HG03442 (cell line): ENCODE results near the gene THRA.

ENCODE experiments used
- ATAC-seq: cut with Tn5 transposase; IDR thresholded peaks from one replicate; pipeline ENCODE4 v1.9.1; 2021; ENCODE audit warnings: mild to moderate bottlenecking, moderate library complexity; ENCODE audit not compliant: unreplicated experiment

The THRA gene

GRCh38 chr17:40108970-40109824 lies 46.4 kb downstream of the THRA start:
- ATAC-seq, result no peak

GRCh38 chr17:40110026-40110845 lies 47.5 kb downstream of the THRA start:
- no peak for ATAC-seq

GRCh38 chr17:40111221-40112128 lies 48.7 kb downstream of the THRA start:
- ATAC-seq, result no peak

- ATAC-seq, result no peak
Observed at GRCh38 chr17:40112191-40112711, 49.5 kb downstream of the THRA start.

DNA sequence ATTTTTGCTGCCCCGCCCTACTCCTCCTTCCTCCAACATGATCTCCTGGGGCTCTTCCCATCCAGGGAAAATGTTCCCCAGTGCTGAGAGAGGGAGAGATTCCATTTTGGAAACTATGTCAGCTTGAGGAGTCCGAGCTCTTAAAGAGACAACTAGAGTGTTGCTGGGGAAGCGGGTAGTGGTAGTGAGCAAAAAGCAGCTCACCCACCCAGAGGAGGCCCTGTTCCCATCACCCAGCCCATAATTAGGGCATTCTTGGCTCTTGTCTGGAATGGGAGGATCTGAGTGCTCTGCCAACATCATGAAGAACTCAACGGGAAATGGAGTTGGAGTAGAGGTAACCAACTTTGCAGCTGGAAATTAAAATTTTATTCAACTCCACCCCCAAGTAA lies 49.9 kb downstream of the THRA start:
- no peak for ATAC-seq

DNA sequence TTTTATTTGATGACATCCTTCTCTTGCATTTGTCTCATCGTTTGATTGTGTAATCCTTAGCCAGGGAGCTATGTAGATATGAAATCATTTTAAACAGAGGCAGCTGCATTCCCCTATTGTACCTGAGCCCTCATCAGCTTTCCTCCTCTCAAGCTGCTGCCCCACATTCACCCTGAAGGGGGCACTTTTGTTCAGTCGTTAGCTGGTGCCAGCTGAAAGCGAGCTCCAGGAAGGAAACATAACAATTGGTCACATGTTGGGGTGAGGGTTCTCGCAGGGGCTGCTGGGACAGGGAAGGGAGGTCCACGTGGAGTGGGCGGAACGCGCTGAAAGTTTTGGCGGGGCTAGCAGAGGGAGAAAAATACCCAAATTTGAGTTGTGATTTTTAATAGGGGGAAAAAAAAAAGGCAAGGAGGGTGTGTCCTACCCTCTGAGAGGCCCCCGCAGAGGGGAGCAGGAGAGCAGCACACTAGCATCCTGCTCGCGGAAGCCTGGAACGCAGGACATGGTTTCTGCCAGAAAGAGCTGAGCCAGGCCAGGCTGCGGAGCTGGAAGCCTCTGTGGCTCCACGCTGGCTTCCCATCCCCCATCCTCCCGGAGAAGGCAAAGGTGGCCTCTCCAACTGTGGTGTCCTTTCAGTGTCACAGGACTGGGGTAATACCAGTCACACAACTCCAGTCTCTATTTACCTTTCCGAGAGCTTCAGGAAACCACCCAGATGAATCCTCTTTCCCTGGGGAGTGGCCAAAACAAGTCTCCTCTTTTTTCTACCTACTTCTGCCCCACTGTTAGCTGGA lies 50.5 kb downstream of the THRA start:
- ATAC-seq, result peak; percentile 86

- ATAC-seq, result no peak
Observed at GRCh38 chr17:40113907-40114245, 51.1 kb downstream of the THRA start.

DNA sequence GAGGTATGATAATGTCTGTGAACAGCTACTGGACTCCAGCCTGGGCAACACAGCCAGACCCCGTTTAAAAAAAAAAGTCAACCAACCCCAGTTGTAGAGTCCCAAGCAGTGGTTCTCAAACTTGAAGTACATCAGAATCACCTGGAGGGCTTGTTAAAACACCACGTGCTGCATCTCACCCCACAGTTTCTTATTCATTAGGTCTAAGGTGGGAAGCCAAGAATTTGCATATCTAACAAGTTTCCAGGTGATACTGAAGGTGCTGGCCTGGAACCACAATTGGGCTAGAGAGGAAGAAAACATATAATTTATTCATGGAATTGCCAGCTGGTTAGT lies 52.3 kb downstream of the THRA start:
- ATAC-seq, result no peak

- peak; percentile 70 for ATAC-seq
Observed at GRCh38 chr17:40121181-40122135, 58.7 kb downstream of the THRA start, which contains the start of gene MSL1. MSL1 (plus strand) TSS chr17:40121971; CDS start chr17:40122613, 642 bp downstream.

GRCh38 chr17:40122136-40122998 lies 59.6 kb downstream of the THRA start:
- peak; percentile 31 for ATAC-seq

GRCh38 chr17:40122999-40123810 lies 60.4 kb downstream of the THRA start:
- peak; percentile 18 for ATAC-seq

DNA sequence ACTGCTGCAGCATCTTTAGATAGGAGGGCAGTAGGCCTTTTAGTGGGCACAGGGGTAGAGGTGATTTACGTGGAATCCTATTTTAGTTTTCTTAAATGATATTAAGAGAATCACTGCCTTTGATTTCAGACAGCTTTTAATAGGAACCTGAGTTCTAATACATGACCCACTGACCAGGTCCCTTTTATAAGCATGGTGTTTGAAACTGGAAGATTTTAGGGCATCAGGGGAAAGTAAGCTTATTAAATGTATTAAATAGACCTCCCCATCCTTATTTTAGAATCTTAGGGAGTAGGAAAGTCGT lies 61.0 kb downstream of the THRA start:
- ATAC-seq, result no peak

- no peak for ATAC-seq
Observed at GRCh38 chr17:40124279-40125141, 61.7 kb downstream of the THRA start.

GRCh38 chr17:40129498-40129897 lies 66.7 kb downstream of the THRA start:
- no peak for ATAC-seq

DNA sequence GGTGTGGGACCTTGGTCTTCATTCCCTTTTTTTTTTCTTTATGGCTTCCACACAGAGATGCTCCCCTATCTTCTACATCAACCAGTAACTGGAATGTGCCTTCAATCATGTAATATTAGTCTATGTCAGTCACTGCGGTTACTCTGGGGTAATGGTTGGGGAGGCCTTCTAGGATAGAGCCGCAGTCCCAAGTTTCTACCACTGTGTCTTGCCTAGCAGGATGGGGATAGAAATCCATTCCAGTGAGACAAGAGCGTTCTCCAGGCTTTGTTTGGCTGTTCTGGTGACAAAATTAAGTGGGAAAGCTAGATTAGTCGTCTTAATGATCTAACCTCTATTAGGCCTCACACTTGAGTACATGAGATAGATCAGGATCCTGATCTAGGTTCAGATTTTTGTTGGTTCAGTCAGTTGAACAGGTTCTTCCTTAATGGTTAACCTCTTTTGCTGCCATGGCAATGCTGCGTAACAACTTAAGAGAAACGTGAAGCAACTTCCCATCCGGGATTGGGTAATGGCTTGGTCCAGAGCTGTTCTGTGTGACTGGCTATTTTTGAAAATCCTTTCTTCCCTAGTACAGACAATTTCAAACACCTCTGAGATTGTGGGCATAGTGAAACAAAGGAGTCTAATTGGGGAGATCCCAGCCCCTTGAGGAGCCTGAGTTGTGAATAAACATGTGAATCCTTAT lies 67.7 kb downstream of the THRA start:
- no peak for ATAC-seq

DNA sequence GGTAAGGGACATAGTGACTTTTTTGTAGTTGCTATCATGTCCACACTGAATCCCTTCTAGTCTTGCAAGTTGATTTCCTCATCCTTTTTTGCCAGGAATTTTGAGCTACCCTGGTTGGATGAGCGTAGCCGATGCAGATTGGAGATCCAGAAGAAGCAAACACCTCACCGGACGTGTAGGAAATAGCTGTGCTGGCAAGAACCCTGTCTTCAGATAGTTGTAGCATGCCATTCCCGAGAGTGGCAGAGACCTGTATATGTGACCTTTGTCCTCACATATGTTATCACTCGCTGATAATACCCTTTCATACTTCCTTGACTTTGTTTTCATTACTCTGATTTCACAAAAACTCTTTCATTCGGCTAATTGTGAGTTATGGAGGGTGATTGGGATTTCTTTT lies 71.4 kb downstream of the THRA start:
- ATAC-seq, result no peak
